ENCODE measurements around the gene GNG7. TPM values are rescaled to one million over a fixed set of nuclear protein-coding genes. Genes with fewer than 3 reads are reported as not detected.

GNG7 gene
- total RNA-seq, 1 experiment from 2014 or later: 7.7 TPM

GRCh38 chr19:2592824-2593223, 109.7 kb downstream of the GNG7 start:
- no peak overlapping the region for H2BK15ac ChIP-seq (ENCODE audit: low read depth, low read length)
- H2AK5ac ChIP-seq (ENCODE audit: insufficient read length, low read length): no peak overlapping the region
- Mint-ChIP-seq H3K27ac (no peak overlapping the region), H3K4me1 (peaks cover 10 to 24% of the 10 kb centered on the region in 2 experiments), H3K36me3 (ENCODE audit: insufficient read depth in 1 of 3, low read depth in 3 of 3) (no peaks in the 10 kb centered on the region), H3K9me3 (peaks cover 0 to 5% of the 10 kb centered on the region in 2 experiments; a peak in 2 of 5 replicates), H3K27me3 (ENCODE audit: low read depth) (peaks cover 10% of the 10 kb centered on the region), H3K4me3 (peak overlapping the region in 1 of 2 experiments; percentile 53; a peak in 2 of 5 replicates)
- no peak overlapping the region for H2BK5ac ChIP-seq (ENCODE audit: insufficient read length, low read length)
- no peak overlapping the region for H3K4me2 ChIP-seq (ENCODE audit: insufficient read depth, insufficient read length, low read length)
- H3T11ph ChIP-seq (ENCODE audit: low read length): no peak overlapping the region
- no peak overlapping the region for H3K23ac ChIP-seq (ENCODE audit: insufficient read length, low read depth, low read length)
- H4K8ac ChIP-seq (replicated peaks; ENCODE audit: insufficient read length, low read depth, low read length): no peak overlapping the region
- no peaks in the 10 kb centered on the region for H3K23me2 ChIP-seq (ENCODE audit: insufficient read length, low read depth, low read length, poor library complexity, severe bottlenecking)
- no peaks in the 10 kb centered on the region for H3K79me1 ChIP-seq (ENCODE audit: insufficient read depth, low read depth, low read length, poor library complexity, severe bottlenecking)
- no peak overlapping the region for H2BK120ac ChIP-seq (ENCODE audit: low read depth, low read length, poor library complexity, severe bottlenecking)
- H3K27me3 ChIP-seq (ENCODE audit: insufficient read depth, low read length): no peaks in the 10 kb centered on the region
- no peak overlapping the region for H3K4ac ChIP-seq (ENCODE audit: low read depth, low read length)
- H3K14ac ChIP-seq (ENCODE audit: insufficient read depth, low read length): no peak overlapping the region
- DNase-seq: no peak
- H4K5ac ChIP-seq (ENCODE audit: insufficient read length, low read depth, low read length): no peak overlapping the region
- H3K4me1 ChIP-seq (ENCODE audit: insufficient read depth, low read length): peaks cover 4% of the 10 kb centered on the region
- H2BK12ac ChIP-seq (ENCODE audit: insufficient read length, low read depth, low read length): no peak overlapping the region
- TF ChIP-seq CTCF (conservative IDR thresholded peaks at IDR 0.05): no peak
- H3K79me2 ChIP-seq (ENCODE audit: insufficient read depth, low read length): no peaks in the 10 kb centered on the region
- no peak overlapping the region for H3K18ac ChIP-seq (ENCODE audit: insufficient read length, low read depth, low read length)
- H3K27ac ChIP-seq (ENCODE audit: insufficient read length, low read depth, low read length): no peak overlapping the region
- no peak overlapping the region for H2AFZ ChIP-seq (ENCODE audit: low read length)
- H3K9me3 ChIP-seq (ENCODE audit: control insufficient read depth, low read depth, low read length): no peaks in the 10 kb centered on the region
- no peak overlapping the region for H3K9ac ChIP-seq (ENCODE audit: extremely low read depth, insufficient read length, low read length)
- H4K91ac ChIP-seq (ENCODE audit: insufficient read length, low read depth, low read length): no peak overlapping the region
- H4K20me1 ChIP-seq (ENCODE audit: control insufficient read depth, insufficient read depth, insufficient read length): no peaks in the 10 kb centered on the region
- no peak overlapping the region for H3K56ac ChIP-seq (ENCODE audit: insufficient read length, low read depth, low read length)
- no peak overlapping the region for H2BK20ac ChIP-seq (ENCODE audit: low read depth, low read length, poor library complexity, severe bottlenecking)
- no CpG with 5 or more reads among the region's 4 CpGs for WGBS (ENCODE audit: extremely low coverage, insufficient read length, low lambda C conversion rate)
